ENCODE results near the gene KRTAP5-6.

KRTAP5-6 gene

GRCh38 chr11:1739576-1739975 is 42.6 kb downstream of the KRTAP5-6 start:
- ChIA-PET POLR2A (no interaction called here), CTCF (interaction anchor here (0.7 to 1.2 kb wide), 2 partner anchors 27 to 45 kb away, joined by 3 read pairs; no protein-coding TSS in a partner anchor)
- no peak overlapping the region for H3K27ac ChIP-seq (ENCODE audit: extremely low read depth, low read depth, low read length)
- H3K36me3 ChIP-seq (ENCODE audit: control insufficient read depth in 2 of 2, insufficient read depth in 1 of 2, low read length in 2 of 2), result no peaks in the 10 kb centered on the region
- TF ChIP-seq ZNF704 (tag by site-specific recombination; IDR thresholded peaks at IDR 0.05) (no peak), HOXD13 (CRISPR knock-in tag; IDR thresholded peaks at IDR 0.05; ENCODE audit: borderline replicate concordance) (no peak), BCL11A (tag by site-specific recombination; IDR thresholded peaks at IDR 0.05; ENCODE audit: low read depth) (no peak), ZNF341 (tag by site-specific recombination; IDR thresholded peaks at IDR 0.05; ENCODE audit: low read depth) (no peak), ZNF184 (tag by site-specific recombination; IDR thresholded peaks at IDR 0.05) (no peak), ZNF221 (tag by site-specific recombination; IDR thresholded peaks at IDR 0.05; ENCODE audit: borderline replicate concordance) (no peak), ZFHX2 (tag by site-specific recombination; conservative IDR thresholded peaks at IDR 0.05) (no peak), ZNF174 (tag by site-specific recombination; IDR thresholded peaks at IDR 0.05) (no peak), PRDM1 (tag by site-specific recombination; IDR thresholded peaks at IDR 0.05) (no peak), ZBTB44 (tag by site-specific recombination; IDR thresholded peaks at IDR 0.05) (no peak), ZNF26 (tag by site-specific recombination; IDR thresholded peaks at IDR 0.05) (no peak), ZNF549 (tag by site-specific recombination; IDR thresholded peaks at IDR 0.05) (no peak), MEIS1 (CRISPR knock-in tag; IDR thresholded peaks at IDR 0.05; ENCODE audit: borderline replicate concordance) (no peak), ZNF350 (tag by site-specific recombination; IDR thresholded peaks at IDR 0.05) (no peak), ZNF416 (tag by site-specific recombination; IDR thresholded peaks at IDR 0.05) (no peak), ZNF280D (tag by site-specific recombination; IDR thresholded peaks at IDR 0.05) (no peak)
- H3K4me1 ChIP-seq (ENCODE audit: control insufficient read depth, insufficient read depth, low read length), result no peaks in the 10 kb centered on the region
- H3K4me3 ChIP-seq (ENCODE audit: low read depth, low read length), result no peak overlapping the region
- no peaks in the 10 kb centered on the region for H3K9me3 ChIP-seq (ENCODE audit: control insufficient read depth, insufficient read depth, low read depth, low read length)

GRCh38 chr11:1740786-1741530 is 44.0 kb downstream of the KRTAP5-6 start:
- H3K27ac ChIP-seq (ENCODE audit: extremely low read depth, low read depth, low read length), result no peak overlapping the region
- H3K36me3 ChIP-seq (ENCODE audit: control insufficient read depth in 2 of 2, insufficient read depth in 1 of 2, low read length in 2 of 2), result no peaks in the 10 kb centered on the region
- no peaks in the 10 kb centered on the region for H3K4me1 ChIP-seq (ENCODE audit: control insufficient read depth, insufficient read depth, low read length)
- H3K9me3 ChIP-seq (ENCODE audit: control insufficient read depth, insufficient read depth, low read depth, low read length), result no peaks in the 10 kb centered on the region
- ChIA-PET POLR2A (no interaction called here), CTCF (interaction anchor here (1.2 kb wide), 1 partner anchor 47 kb away, joined by 3 read pairs; no protein-coding TSS in a partner anchor)
- no peak overlapping the region for H3K4me3 ChIP-seq (ENCODE audit: low read depth, low read length)
- no peak for TF ChIP-seq ZNF362 (tag by site-specific recombination; IDR thresholded peaks at IDR 0.05)
- no peak for TF ChIP-seq KLF8 (tag by site-specific recombination; IDR thresholded peaks at IDR 0.05)
- no peak for TF ChIP-seq SCRT1 (tag by site-specific recombination; IDR thresholded peaks at IDR 0.05; ENCODE audit: borderline replicate concordance)
- no peak for TF ChIP-seq ZSCAN5A (tag by site-specific recombination; IDR thresholded peaks at IDR 0.05)
- no peak for TF ChIP-seq ZNF692 (tag by site-specific recombination; IDR thresholded peaks at IDR 0.05)
- TF ChIP-seq WT1 (tag by site-specific recombination; IDR thresholded peaks at IDR 0.05), result no peak
- peak; percentile 24; the same call in 1 of the 2 replicates for TF ChIP-seq EGR2 (tag by site-specific recombination; IDR thresholded peaks at IDR 0.05; ENCODE audit: low read depth)
- 0 out of 2 replicates have a peak, but pooled peaks have one; percentile 5 for TF ChIP-seq ZFHX2 (tag by site-specific recombination; conservative IDR thresholded peaks at IDR 0.05)
